Thyroid gland (tissue), 4 donors: ENCODE measurements around the gene NR2C2. TPM values are rescaled to one million over a fixed set of nuclear protein-coding genes. Genes with fewer than 3 reads are reported as not detected.

Experiments used
- DNase-seq, 2 donors: peaks; one replicate each; pipeline ENCODE4 v3.0.0-alpha.2; 2019
- H3K27ac ChIP-seq, 3 donors: fragments of 200-600 bp; sonication (generic); 1 replicate in 2 of 3; 2 replicates in 1 of 3; pipeline ENCODE4 v1.5.1; 2016 to 2019; ENCODE audit warnings: mild to moderate bottlenecking in 1 of 3, moderate library complexity in 1 of 3
- H3K27me3 ChIP-seq: fragments of 200-600 bp; sonication (generic); one replicate; pipeline ENCODE4 v1.5.1; 2019
- H3K36me3 ChIP-seq, 2 donors: fragments of 200-600 bp; sonication (generic); one replicate each; pipeline ENCODE4 v1.5.1; 2016 to 2019
- H3K4me1 ChIP-seq, 2 donors: fragments of 200-600 bp; sonication (generic); one replicate each; pipeline ENCODE4 v1.5.1; 2017 to 2019
- H3K4me3 ChIP-seq, 3 donors: fragments of 200-600 bp; sonication (generic); replicated peaks in 1 of 3; 1 replicate in 2 of 3; 2 replicates in 1 of 3; pipeline ENCODE4 v1.5.1; 2016; ENCODE audit warnings: mild to moderate bottlenecking in 1 of 3
- H3K9me3 ChIP-seq: fragments of 200-600 bp; sonication (generic); one replicate; pipeline ENCODE4 v1.5.1; 2017
- CTCF ChIP-seq, 6 experiments: fragments of 200-600 bp in 3 of 6; fragments of 450-650 bp in 3 of 6; sonication (generic) in 3 of 6; IDR thresholded peaks; one replicate each; pipeline ENCODE4 v1.5.1; 2016 to 2019; ENCODE audit warnings: antibody characterized with exemption in 6 of 6, mild to moderate bottlenecking in 2 of 6, inconsistent platforms in 1 of 6, moderate library complexity in 1 of 6
- POLR2A ChIP-seq, 2 donors: fragments of 450-650 bp; IDR thresholded peaks; one replicate each; pipeline ENCODE4 v1.6.1; 2017; ENCODE audit warnings: antibody characterized with exemption in 2 of 2, mild to moderate bottlenecking in 2 of 2, moderate library complexity in 1 of 2
- WGBS, 2 donors: methylation state at CpG; one replicate each; pipeline ENCODE4 v1.1.5; 2017; 5-methylcytosine and 5-hydroxymethylcytosine counted together
- intact Hi-C: fragments of 100-400 bp; cut with DNase I; formaldehyde crosslinking; loops from one replicate; pipeline ENCODE4 v1.15.1; 2023
- total RNA-seq, 4 donors: library from RNA; depleted of rRNA; stranded (reverse); fragments of >200 nt; gene quantifications; one replicate each; pipeline ENCODE4 v1.2.3, GENCODE V29; 2016

The NR2C2 gene
- total RNA-seq, 4 donors from 2014 or later: 55.1 to 97.8 (median 60.0) TPM

- Histone ChIP-seq H3K9me3 (no peaks in the 10 kb centered on the region), H3K36me3 (peaks cover 9 to 10% of the 10 kb centered on the region in 2 donors), H3K4me1 (no peaks in the 10 kb centered on the region), H3K27me3 (no peaks in the 10 kb centered on the region), H3K27ac (no peak overlapping the region), H3K4me3 (no peak overlapping the region)
- no peak for DNase-seq
- WGBS, 2 donors: 97% methylated on average over 5 of the region's 5 CpGs
- intact Hi-C loops: no loop called here
- TF ChIP-seq POLR2A (IDR thresholded peaks at IDR 0.05): no peak
- no peak for TF ChIP-seq CTCF (IDR thresholded peaks at IDR 0.05)
Observed at GRCh38 chr3:15009167-15009566, 61.8 kb downstream of the NR2C2 start.

- no peaks in the 10 kb centered on the region for H3K27me3 ChIP-seq
- DNase-seq: no peak
- H3K36me3 ChIP-seq: peaks cover 17 to 21% of the 10 kb centered on the region in 2 donors
- no peak overlapping the region for H3K27ac ChIP-seq
- H3K9me3 ChIP-seq: no peaks in the 10 kb centered on the region
- H3K4me3 ChIP-seq: no peak overlapping the region
- no peaks in the 10 kb centered on the region for H3K4me1 ChIP-seq
- WGBS, 2 donors: 90 to 100% methylated on average over 1 of the region's 1 CpG
- TF ChIP-seq POLR2A (IDR thresholded peaks at IDR 0.05): no peak
- no peak for TF ChIP-seq CTCF (IDR thresholded peaks at IDR 0.05)
- intact Hi-C loops: no loop called here
Observed at GRCh38 chr3:15010664-15011063, 63.3 kb downstream of the NR2C2 start.

GRCh38 chr3:15011174-15011573 lies 63.8 kb downstream of the NR2C2 start:
- Histone ChIP-seq H3K4me1 (no peaks in the 10 kb centered on the region), H3K36me3 (peaks cover 17 to 26% of the 10 kb centered on the region in 2 donors), H3K4me3 (no peak overlapping the region), H3K27ac (no peak overlapping the region), H3K9me3 (no peaks in the 10 kb centered on the region), H3K27me3 (no peaks in the 10 kb centered on the region)
- intact Hi-C loops: no loop called here
- DNase-seq: no peak
- TF ChIP-seq POLR2A (IDR thresholded peaks at IDR 0.05) (no peak), CTCF (IDR thresholded peaks at IDR 0.05) (no peak)
- WGBS, 2 donors: 99 to 100% methylated on average over 5 of the region's 5 CpGs

- H3K27ac ChIP-seq: no peak overlapping the region
- TF ChIP-seq POLR2A (IDR thresholded peaks at IDR 0.05): no peak
- H3K36me3 ChIP-seq: peaks cover 22 to 49% of the 10 kb centered on the region in 2 donors
- no peaks in the 10 kb centered on the region for H3K27me3 ChIP-seq
- intact Hi-C loops: no loop called here
- no peak overlapping the region for H3K4me3 ChIP-seq
- no peak for DNase-seq
- 95% methylated on average over 3 of the region's 3 CpGs for WGBS, 2 donors
- no peaks in the 10 kb centered on the region for H3K4me1 ChIP-seq
- no peaks in the 10 kb centered on the region for H3K9me3 ChIP-seq
Observed at GRCh38 chr3:15014606-15015328, 67.4 kb downstream of the NR2C2 start.

- TF ChIP-seq CTCF (IDR thresholded peaks at IDR 0.05): no peak
- no peak for TF ChIP-seq POLR2A (IDR thresholded peaks at IDR 0.05)
- no peak overlapping the region for H3K4me3 ChIP-seq
- peaks cover 27 to 55% of the 10 kb centered on the region in 2 donors for H3K36me3 ChIP-seq
- H3K4me1 ChIP-seq: no peaks in the 10 kb centered on the region
- DNase-seq: no peak
- no peak overlapping the region for H3K27ac ChIP-seq
- no peaks in the 10 kb centered on the region for H3K27me3 ChIP-seq
- intact Hi-C loops: no loop called here
- no peaks in the 10 kb centered on the region for H3K9me3 ChIP-seq
- 90 to 93% methylated on average over 4 of the region's 4 CpGs for WGBS, 2 donors
Observed at GRCh38 chr3:15015456-15015855, 68.1 kb downstream of the NR2C2 start.
